Left lobe of liver (tissue), 2 donors: ENCODE results near the gene TMEM240. TPM values are rescaled to one million over a fixed set of nuclear protein-coding genes. Genes with fewer than 3 reads are reported as not detected.
"Not testable (repeated sequence)": the region's sequence is repeated elsewhere in the genome, so short reads cannot be mapped to it uniquely, and the experiment has no call there.

Experiments
- ATAC-seq: fragments of 200-7000 bp; cut with Tn5 transposase; one replicate; pipeline ENCODE4 v1.9.1; 2020; ENCODE audit warnings: mild to moderate bottlenecking, moderate library complexity
- DNase-seq: peaks from one replicate; pipeline ENCODE4 v3.0.0-alpha.2; 2020; ENCODE audit warnings: low spot score
- total RNA-seq: library from RNA; stranded (reverse); gene quantifications from one replicate; pipeline ENCODE4 v1.2.1, GENCODE V29; 2021
- donor health status: DM: no; HTN: no; CAD: no; lungs with moderate emphysema.
- donor health status: DM: no; HTN: yes; CAD: no.

The TMEM240 gene
- total RNA-seq, 1 donor from 2014 or later: 0.98 TPM

GRCh38 chr1:1505801-1506200, 34.6 kb downstream of the TMEM240 start:
- peak; percentile 46 for ATAC-seq

GRCh38 chr1:1505366-1505798, 35.0 kb downstream of the TMEM240 start:
- ATAC-seq (peak; percentile 67), DNase-seq (peak; percentile 65)

More at GRCh38 chr1:1505801-1506200, 34.6 kb downstream of the TMEM240 start:
- DNase-seq: peak; percentile 72

GRCh38 chr1:1504777-1505365, 35.6 kb downstream of the TMEM240 start:
- DNase-seq (peak; percentile 91), ATAC-seq (peak; percentile 64)

GRCh38 chr1:1495461-1495975, 44.9 kb downstream of the TMEM240 start:
- DNase-seq, ATAC-seq: not testable (repeated sequence)

- ATAC-seq, DNase-seq: not testable (repeated sequence)
Observed at GRCh38 chr1:1494311-1494710, 46.1 kb downstream of the TMEM240 start.

GRCh38 chr1:1491601-1492000, 48.8 kb downstream of the TMEM240 start:
- DNase-seq (no peak), ATAC-seq (no peak)

GRCh38 chr1:1490633-1491230, 49.7 kb downstream of the TMEM240 start:
- DNase-seq: no peak

GRCh38 chr1:1489861-1490260, 50.6 kb downstream of the TMEM240 start:
- DNase-seq (no peak), ATAC-seq (no peak)

More at GRCh38 chr1:1490633-1491230, 49.7 kb downstream of the TMEM240 start:
- no peak for ATAC-seq

- no peak for ATAC-seq
- no peak for DNase-seq
Observed at GRCh38 chr1:1489231-1489630, 51.2 kb downstream of the TMEM240 start.

GRCh38 chr1:1487701-1488100, 52.7 kb downstream of the TMEM240 start:
- DNase-seq: no peak
- no peak for ATAC-seq

GRCh38 chr1:1485755-1486317, 54.6 kb downstream of the TMEM240 start:
- DNase-seq, ATAC-seq: not testable (repeated sequence)

- ATAC-seq, DNase-seq: not testable (repeated sequence)
Observed at GRCh38 chr1:1484976-1485750, 55.3 kb downstream of the TMEM240 start.

Other genes with a start within 250 kb of the TMEM240 start
- gene ACAP3, start 232.7 kb downstream of the TMEM240 start, total RNA-seq: 31.9 TPM
- 8.4 TPM for gene PUSL1, start 232.0 kb downstream of the TMEM240 start, total RNA-seq
- gene INTS11, start 216.0 kb downstream of the TMEM240 start, total RNA-seq: 42.4 TPM
- gene CPTP, start 215.8 kb downstream of the TMEM240 start, total RNA-seq: 40.0 TPM
- gene TAS1R3, start 209.3 kb downstream of the TMEM240 start, total RNA-seq: 0.30 TPM
- gene DVL1, start 191.2 kb downstream of the TMEM240 start, total RNA-seq: 50.4 TPM
- 4.5 TPM for gene MXRA8, start 182.1 kb downstream of the TMEM240 start, total RNA-seq
- 130 TPM for gene AURKAIP1, start 165.4 kb downstream of the TMEM240 start, total RNA-seq
- gene CCNL2, start 141.3 kb downstream of the TMEM240 start, total RNA-seq: 127 TPM
- 52.9 TPM for gene MRPL20, start 133.3 kb downstream of the TMEM240 start, total RNA-seq
- 1.0 TPM for gene ANKRD65, start 119.3 kb downstream of the TMEM240 start, total RNA-seq
- 91.0 TPM for gene VWA1, start 104.9 kb downstream of the TMEM240 start, total RNA-seq
- gene ATAD3C, start 90.9 kb downstream of the TMEM240 start, total RNA-seq: 2.9 TPM
- gene ATAD3B, start 68.9 kb downstream of the TMEM240 start, total RNA-seq: 16.0 TPM
- gene ATAD3A, start 28.5 kb downstream of the TMEM240 start, total RNA-seq: 16.3 TPM
- gene SSU72, start 34.2 kb upstream of the TMEM240 start, total RNA-seq: 65.4 TPM
- gene FNDC10, start 59.5 kb upstream of the TMEM240 start, total RNA-seq: 0.58 TPM
- gene MIB2, start 74.9 kb upstream of the TMEM240 start, total RNA-seq: 65.1 TPM
- 1.6 TPM for gene MMP23B, start 91.5 kb upstream of the TMEM240 start, total RNA-seq
- gene CDK11B, start 118.4 kb upstream of the TMEM240 start, total RNA-seq: 8.7 TPM
- 18.6 TPM for gene SLC35E2B, start 152.2 kb upstream of the TMEM240 start, total RNA-seq
- 13.6 TPM for gene CDK11A, start 183.7 kb upstream of the TMEM240 start, total RNA-seq
- gene NADK, start 237.8 kb upstream of the TMEM240 start, total RNA-seq: 136 TPM